ENCODE data around the gene NDUFA8. TPM values are rescaled to one million over a fixed set of nuclear protein-coding genes. Genes with fewer than 3 reads are reported as not detected.

The NDUFA8 gene
- total RNA-seq, 1 experiment from 2014 or later, result 60.7 TPM

DNA sequence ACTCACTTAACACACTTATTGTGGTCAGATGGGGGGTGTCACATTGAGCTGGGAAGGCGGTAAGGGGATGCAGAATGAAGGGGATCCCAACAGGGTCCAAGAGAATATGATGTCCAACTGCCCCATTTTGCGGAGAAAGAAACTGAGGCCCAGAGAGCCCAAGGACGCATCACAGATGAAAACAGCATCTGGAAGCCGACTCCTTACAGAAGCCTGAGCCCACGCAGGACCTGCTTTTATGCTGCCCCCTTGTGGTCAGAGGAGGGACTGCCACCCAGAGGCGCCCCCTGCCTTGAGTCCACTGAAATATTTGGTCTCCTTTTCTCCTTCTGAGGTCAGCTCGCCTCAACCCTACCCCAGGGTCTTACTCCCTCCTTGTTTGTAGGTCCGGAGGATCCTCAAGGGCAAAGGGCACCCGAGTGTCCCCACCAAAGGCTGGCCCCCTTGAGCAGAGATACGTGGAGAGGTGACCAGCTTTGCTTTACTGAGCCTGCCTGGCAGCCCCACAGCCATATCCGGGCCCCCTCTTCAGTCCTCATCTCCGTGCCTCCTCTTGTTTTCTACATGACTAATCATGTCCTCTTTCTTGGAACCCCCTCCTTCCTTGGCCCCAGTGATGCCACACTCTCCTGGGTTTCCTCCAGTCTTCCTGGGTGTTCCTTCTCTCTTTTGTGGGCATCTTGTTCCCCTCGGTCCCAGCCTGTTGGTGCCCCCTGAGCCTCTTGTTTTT, 36.5 kb downstream of the NDUFA8 start:
- H3K14ac ChIP-seq (ENCODE audit: insufficient read depth, low read length), result no peak overlapping the region
- no peak overlapping the region for H2BK12ac ChIP-seq (ENCODE audit: insufficient read length, low read depth, low read length)
- H3K4me2 ChIP-seq (ENCODE audit: insufficient read depth, insufficient read length, low read length), result no peak overlapping the region
- Mint-ChIP-seq H3K4me1 (peaks cover 21 to 22% of the 10 kb centered on the region in 2 experiments), H3K4me3 (no peak overlapping the region), H3K27ac (no peak overlapping the region), H3K36me3 (ENCODE audit: insufficient read depth in 1 of 3, low read depth in 3 of 3) (no peaks in the 10 kb centered on the region), H3K27me3 (ENCODE audit: low read depth) (peaks cover 32% of the 10 kb centered on the region), H3K9me3 (no peaks in the 10 kb centered on the region)
- no peak overlapping the region for H4K5ac ChIP-seq (ENCODE audit: insufficient read length, low read depth, low read length)
- no peaks in the 10 kb centered on the region for H4K20me1 ChIP-seq (ENCODE audit: control insufficient read depth, insufficient read depth, insufficient read length)
- no peaks in the 10 kb centered on the region for H3K4me1 ChIP-seq (ENCODE audit: insufficient read depth, low read length)
- no peak overlapping the region for H3K27ac ChIP-seq (ENCODE audit: insufficient read length, low read depth, low read length)
- no peak overlapping the region for H2BK5ac ChIP-seq (ENCODE audit: insufficient read length, low read length)
- no peak overlapping the region for H3K4ac ChIP-seq (ENCODE audit: low read depth, low read length)
- no peak overlapping the region for H2BK20ac ChIP-seq (ENCODE audit: low read depth, low read length, poor library complexity, severe bottlenecking)
- WGBS (ENCODE audit: extremely low coverage, insufficient read length, low lambda C conversion rate), result no CpG with 5 or more reads among the region's 13 CpGs
- no peak overlapping the region for H4K8ac ChIP-seq (replicated peaks; ENCODE audit: insufficient read length, low read depth, low read length)
- H2BK120ac ChIP-seq (ENCODE audit: low read depth, low read length, poor library complexity, severe bottlenecking), result no peak overlapping the region
- H3K23me2 ChIP-seq (ENCODE audit: insufficient read length, low read depth, low read length, poor library complexity, severe bottlenecking), result peaks cover 9% of the 10 kb centered on the region
- H3K79me2 ChIP-seq (ENCODE audit: insufficient read depth, low read length), result no peaks in the 10 kb centered on the region
- no peak overlapping the region for H3K56ac ChIP-seq (ENCODE audit: insufficient read length, low read depth, low read length)
- H3T11ph ChIP-seq (ENCODE audit: low read length), result no peak overlapping the region
- DNase-seq, result peak; percentile 85
- H2AK5ac ChIP-seq (ENCODE audit: insufficient read length, low read length), result no peak overlapping the region
- H4K91ac ChIP-seq (ENCODE audit: insufficient read length, low read depth, low read length), result no peak overlapping the region
- H3K18ac ChIP-seq (ENCODE audit: insufficient read length, low read depth, low read length), result no peak overlapping the region
- H3K9ac ChIP-seq (ENCODE audit: extremely low read depth, insufficient read length, low read length), result no peak overlapping the region
- H3K23ac ChIP-seq (ENCODE audit: insufficient read length, low read depth, low read length), result no peak overlapping the region
- no peak overlapping the region for H2AFZ ChIP-seq (ENCODE audit: low read length)
- H3K27me3 ChIP-seq (ENCODE audit: insufficient read depth, low read length), result peaks cover 3% of the 10 kb centered on the region; the same call in 1 of the 2 replicates
- H3K79me1 ChIP-seq (ENCODE audit: insufficient read depth, low read depth, low read length, poor library complexity, severe bottlenecking), result no peaks in the 10 kb centered on the region
- TF ChIP-seq, protein P1, sequence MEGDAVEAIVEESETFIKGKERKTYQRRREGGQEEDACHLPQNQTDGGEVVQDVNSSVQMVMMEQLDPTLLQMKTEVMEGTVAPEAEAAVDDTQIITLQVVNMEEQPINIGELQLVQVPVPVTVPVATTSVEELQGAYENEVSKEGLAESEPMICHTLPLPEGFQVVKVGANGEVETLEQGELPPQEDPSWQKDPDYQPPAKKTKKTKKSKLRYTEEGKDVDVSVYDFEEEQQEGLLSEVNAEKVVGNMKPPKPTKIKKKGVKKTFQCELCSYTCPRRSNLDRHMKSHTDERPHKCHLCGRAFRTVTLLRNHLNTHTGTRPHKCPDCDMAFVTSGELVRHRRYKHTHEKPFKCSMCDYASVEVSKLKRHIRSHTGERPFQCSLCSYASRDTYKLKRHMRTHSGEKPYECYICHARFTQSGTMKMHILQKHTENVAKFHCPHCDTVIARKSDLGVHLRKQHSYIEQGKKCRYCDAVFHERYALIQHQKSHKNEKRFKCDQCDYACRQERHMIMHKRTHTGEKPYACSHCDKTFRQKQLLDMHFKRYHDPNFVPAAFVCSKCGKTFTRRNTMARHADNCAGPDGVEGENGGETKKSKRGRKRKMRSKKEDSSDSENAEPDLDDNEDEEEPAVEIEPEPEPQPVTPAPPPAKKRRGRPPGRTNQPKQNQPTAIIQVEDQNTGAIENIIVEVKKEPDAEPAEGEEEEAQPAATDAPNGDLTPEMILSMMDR (conservative IDR thresholded peaks at IDR 0.05), result peak; percentile 99
- no peaks in the 10 kb centered on the region for H3K9me3 ChIP-seq (ENCODE audit: control insufficient read depth, low read depth, low read length)
- no peak overlapping the region for H2BK15ac ChIP-seq (ENCODE audit: low read depth, low read length)

All from H9 (cell line).